M059J (cell line): ENCODE results near the gene ZNF91. TPM values are rescaled to one million over a fixed set of nuclear protein-coding genes. Genes with fewer than 3 reads are reported as not detected.
A peak's percentile ranks its signal among the peaks of the same experiment; 100 is the strongest.
"Not testable (repeated sequence)": the region's sequence is repeated elsewhere in the genome, so short reads cannot be mapped to it uniquely, and the experiment has no call there.

Experiments used
- DNase-seq: peaks from one replicate; pipeline ENCODE4 v3.0.0-alpha.2; 2012; ENCODE audit warnings: low read depth
- total RNA-seq: library from RNA; depleted of rRNA; stranded (reverse); fragments of >200 nt; shearing (Covaris generic); gene quantifications from 2 replicates; pipeline ENCODE4 v1.2.3, GENCODE V29; 2014

ZNF91 gene
- total RNA-seq, 1 experiment from 2014 or later: 29.3 TPM

DNA sequence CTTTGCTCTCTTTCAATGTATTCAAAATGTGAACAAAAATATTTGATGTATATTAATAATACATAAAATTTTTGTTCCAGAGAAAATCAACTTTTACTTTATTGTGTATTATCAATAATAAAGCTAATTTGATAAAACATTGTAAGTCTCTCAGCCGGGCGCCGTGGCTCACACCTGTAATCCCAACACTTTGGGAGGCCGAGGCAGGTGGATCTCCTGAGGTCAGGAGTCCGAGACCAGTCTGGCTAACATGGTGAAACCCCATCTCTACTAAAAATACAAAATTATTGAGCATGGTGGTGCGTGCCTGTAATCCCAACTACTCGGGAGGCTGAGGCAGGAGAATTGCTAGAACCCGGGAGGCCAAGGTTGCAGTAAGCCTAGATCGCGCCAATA lies 449 bp upstream of the ZNF91 start:
- DNase-seq: not testable (repeated sequence)

DNA sequence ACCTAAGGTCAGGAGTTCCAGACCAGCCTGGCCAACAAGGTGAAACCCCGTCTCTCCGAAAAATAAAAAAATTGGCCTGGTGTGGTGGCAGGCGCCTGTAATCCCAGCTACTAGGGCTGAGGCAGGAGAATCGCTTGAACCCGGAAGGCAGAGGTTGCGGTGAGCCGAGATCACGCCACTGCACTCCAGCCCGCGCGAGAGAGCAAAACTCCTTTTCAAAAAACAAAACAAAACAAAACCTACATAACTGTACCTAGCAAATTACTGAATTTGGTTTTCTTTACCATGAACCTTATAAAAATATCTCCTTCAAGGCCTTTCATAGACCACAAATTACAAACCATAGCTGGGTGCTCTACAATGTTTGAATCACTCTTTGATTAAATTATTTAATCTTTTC lies 760 bp downstream of the ZNF91 start:
- DNase-seq: peak; percentile 42

DNA sequence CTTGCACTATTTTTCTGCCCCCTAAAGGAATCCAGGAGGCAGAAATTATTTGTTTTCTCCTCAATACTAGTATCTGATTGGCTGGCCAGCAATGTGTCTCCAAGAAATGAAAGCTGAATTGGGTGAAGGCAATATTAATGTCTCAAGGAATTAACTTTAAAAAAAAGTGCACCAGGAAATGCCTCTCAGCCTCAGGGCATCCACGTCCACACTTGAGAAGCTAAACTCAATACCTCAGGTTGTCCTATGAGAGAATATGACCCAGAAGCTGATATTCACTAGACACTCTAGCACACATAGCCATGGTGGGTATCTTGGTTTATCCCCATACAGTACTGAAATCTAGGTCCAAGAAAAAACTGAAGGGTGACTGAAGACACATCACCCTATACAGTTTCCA lies 2.1 kb downstream of the ZNF91 start:
- peak; percentile 33 for DNase-seq

GRCh38 chr19:23391236-23391635 lies 4.0 kb downstream of the ZNF91 start:
- no peak for DNase-seq

GRCh38 chr19:23385404-23385803 lies 9.9 kb downstream of the ZNF91 start:
- no peak for DNase-seq

GRCh38 chr19:23384858-23385257 lies 10.4 kb downstream of the ZNF91 start:
- no peak for DNase-seq

DNA sequence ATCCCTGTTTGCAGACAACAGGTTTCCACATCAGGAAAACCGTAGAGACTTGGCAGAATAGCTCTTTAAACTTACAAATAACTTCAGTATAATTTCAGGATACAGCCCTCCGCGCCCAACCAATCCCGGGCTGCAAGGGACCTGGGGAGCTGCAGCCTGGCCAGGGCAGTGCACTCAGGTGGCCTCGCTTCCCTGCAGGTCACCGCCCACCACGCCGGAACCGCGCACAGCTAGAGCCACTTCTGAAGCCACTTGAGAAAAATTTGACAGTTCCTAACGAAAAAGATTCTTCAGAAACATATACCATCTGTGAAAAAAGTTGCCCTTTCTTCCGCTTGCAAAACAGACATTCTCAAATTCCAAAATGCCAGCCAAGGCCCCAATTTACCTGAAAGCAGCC lies 11.1 kb downstream of the ZNF91 start:
- DNase-seq: no peak

- DNase-seq: no peak
These were observed 12.3 kb downstream of the ZNF91 start for GRCh38 chr19:23382955-23383354.

DNA sequence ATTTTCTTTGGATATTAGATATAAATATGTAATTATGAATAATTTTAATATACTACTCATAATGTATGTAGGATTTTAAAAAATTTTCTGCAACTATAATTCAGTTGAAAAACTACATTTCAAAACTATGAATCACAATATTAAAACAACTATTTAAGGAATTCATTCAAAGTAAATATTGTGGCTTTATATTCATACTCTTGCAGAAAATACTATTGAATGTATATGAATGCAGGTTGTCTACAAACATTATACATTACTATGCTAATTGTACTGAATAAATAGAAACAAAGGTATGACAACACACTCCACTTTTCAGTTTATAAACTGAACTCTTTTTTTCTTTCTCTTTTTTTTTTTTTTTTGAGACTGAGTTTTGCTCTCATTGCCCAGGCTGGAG lies 14.2 kb downstream of the ZNF91 start:
- no peak for DNase-seq

GRCh38 chr19:23379671-23380070 lies 15.6 kb downstream of the ZNF91 start:
- not testable (repeated sequence) for DNase-seq

DNA sequence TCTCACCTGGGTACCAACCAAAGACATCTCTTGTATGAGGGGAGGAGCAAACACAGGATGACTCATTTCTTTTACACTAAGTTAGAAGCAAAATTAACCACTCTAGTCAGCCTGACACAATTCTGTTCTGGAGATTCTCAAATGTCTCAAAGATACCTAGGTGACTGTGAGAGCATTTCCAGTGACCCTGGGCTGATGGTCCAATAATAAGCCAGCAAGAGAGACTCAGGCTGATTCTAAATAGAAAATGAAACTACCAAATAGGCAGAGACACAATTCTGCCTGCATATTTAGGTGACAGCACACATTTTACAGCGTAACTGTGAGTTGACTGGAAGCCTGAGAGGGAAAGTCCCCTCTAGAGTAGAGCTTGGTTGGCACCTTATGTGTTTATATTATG lies 16.3 kb downstream of the ZNF91 start:
- peak; percentile 26 for DNase-seq

DNA sequence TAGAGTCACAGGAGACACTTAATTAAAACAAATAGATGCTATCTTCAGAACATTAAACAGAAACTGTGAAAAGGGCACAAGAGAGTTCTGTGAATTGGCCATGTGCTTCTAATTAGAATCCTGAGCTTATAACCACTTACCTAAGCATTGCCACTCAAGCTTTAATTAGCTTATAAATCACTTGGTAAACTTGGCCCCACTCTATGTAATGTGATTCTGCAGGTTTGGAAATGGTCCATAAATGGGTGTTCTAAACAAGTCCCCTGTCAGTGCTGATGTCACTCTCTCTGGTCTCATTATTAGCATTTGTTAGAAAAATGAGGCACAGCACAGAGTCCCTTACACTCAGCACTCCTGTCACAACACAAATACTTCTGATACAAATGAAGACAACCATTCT lies 18.0 kb downstream of the ZNF91 start:
- DNase-seq: no peak

DNA sequence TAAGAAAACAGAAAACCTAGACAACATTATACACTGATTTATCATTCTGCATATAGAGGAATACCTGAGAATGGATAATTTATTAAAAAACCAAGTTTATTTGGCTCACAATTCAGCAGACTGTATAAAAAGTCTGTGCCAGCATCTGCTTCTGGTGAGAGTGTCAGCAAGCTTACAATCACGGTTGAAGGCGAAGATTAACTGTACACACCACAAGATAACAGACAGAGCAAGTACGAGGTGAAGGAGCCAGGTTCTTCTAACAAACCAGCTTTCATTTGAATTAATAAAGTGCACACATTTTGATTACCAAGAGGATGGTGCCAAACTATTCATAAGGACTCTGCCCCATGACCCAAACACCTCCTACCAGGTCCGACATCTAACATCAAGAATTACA lies 28.8 kb downstream of the ZNF91 start:
- DNase-seq: no peak

DNA sequence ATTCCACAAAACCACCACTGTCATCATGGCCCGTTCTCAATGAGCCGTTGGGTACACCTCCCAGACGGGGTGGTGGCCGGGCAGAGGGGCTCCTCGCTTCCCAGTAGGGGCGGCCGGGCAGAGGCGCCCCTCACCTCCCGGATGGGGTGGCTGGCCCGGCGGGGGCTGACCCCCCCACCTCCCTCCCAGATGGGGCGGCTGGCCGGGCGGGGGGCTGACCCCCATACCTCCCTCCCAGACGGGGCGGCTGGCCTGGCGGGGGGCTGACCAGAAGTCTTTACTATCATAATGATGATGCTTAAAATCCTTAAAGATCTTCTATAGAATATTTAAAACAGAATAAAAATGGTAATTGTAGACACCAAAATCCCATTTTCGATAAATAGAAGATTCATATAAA lies 29.2 kb downstream of the ZNF91 start:
- not testable (repeated sequence) for DNase-seq

GRCh38 chr19:23365222-23365621 lies 30.0 kb downstream of the ZNF91 start:
- peak; percentile 25 for DNase-seq

DNA sequence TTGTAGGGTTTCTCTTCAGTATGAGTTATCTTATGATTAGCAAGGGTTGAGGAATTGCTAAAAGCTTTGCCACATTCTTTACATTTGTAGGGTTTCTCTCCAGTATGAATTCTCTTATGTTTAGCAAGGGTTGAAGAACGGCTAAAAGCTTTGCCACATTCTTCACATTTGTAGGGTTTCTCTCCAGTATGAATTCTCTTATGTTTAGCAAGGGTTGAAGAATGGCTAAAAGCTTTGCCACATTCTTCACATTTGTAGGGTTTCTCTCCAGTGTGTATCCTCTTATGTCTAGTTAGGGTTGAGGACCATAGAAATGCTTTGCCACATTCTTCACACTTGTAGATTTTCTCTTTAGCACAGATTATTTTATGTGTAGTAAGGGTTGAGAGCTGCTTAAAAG lies 33.4 kb downstream of the ZNF91 start:
- DNase-seq: not testable (repeated sequence)

DNA sequence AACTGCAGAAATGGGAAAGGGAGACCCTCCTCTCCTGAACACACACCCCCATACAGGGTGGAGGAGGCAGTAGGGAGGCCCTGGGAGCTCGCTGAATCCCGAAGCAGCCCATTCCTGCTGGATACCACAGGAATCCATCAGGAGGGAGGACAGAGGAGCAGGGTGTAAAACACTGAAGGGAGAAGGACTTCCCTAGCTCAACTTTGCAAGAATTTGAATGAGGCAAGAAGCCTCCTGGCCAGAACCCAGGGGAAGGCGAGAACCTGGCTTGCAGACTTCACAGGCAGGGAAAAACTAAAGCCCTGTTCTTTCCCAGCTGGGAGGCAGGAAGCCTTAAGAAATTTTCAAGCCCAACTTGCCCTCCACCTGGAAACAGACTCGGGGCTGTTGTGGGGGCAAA lies 43.5 kb downstream of the ZNF91 start:
- no peak for DNase-seq

DNA sequence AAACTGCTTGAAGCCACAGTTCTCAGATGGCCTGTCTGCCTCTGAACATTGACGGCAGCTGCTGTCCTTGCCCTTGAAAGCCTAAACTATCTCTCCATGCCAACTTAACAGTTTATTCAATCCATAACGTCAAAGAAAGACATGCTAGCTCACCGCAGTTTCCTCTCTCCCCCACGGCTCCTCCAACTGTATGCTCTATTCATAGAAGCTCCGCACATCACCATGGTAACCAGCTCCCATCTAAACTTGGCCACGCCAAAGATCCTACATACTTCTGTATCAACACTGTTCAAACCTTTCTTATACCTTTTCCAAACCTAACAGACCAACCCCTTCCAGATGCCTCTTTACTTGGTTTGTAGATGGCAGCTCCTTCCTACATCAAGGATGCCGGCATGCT lies 48.6 kb downstream of the ZNF91 start:
- DNase-seq: no peak

- no peak for DNase-seq
These were observed 49.4 kb downstream of the ZNF91 start for GRCh38 chr19:23345838-23346237.

GRCh38 chr19:23343434-23344010 lies 51.7 kb downstream of the ZNF91 start:
- DNase-seq: no peak

DNA sequence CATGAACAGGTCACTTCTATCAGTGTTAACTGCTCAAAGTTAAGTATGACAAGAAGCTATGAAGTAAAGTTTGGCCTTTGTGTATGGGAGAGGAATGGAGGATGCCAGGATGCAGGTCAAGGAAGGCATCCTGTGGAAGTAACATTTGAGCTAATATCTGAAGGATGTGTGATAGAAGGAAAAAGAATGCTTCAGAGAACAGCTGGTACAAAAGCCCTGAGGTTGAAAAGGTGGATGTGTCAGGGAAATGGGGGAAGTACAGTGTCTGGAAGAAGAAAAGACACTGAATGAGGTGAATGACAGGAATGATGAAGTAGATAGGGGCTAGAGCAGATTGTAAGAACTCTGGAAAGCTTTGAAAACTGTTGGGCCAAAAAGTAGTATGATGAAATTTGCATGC lies 67.1 kb downstream of the ZNF91 start:
- DNase-seq: no peak

DNA sequence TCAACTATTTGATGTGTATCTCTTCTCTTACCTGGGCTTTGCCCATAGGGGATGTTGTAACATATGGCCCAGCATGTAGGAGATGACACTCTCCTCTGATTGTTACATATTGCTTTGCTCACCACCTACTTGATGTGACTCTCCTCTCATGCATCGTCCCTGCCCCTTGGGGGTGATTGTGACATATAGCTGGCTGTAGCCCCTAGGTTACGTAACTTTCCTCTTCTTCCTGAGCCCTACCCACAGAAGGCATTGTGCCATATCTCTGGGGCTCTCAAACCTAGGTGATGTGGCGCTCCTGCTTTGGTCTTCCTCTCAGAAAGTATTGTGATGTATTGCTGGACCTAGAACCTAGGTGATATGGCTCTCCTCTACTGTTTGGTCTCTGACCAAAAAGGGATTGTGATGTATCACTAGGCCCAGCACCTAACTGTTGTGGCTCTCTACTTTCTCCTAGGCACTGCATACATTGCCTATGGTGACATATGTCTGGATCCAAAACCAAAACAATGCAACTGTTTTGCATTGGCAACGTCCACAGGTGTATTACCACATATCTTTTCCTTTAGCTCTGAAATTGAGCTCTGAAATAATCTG lies 73.2 kb downstream of the ZNF91 start:
- peak; percentile 11 for DNase-seq

GRCh38 chr19:23321403-23321802 lies 73.9 kb downstream of the ZNF91 start:
- peak; percentile 50 for DNase-seq

GRCh38 chr19:23319571-23319970 lies 75.7 kb downstream of the ZNF91 start:
- DNase-seq: not testable (repeated sequence)
